Activated naive CD4-positive, alpha-beta T cell treated with anti-CD3 and anti-CD28 coated beads for 36 hours (primary cell): ENCODE results near the gene DOCK1. TPM values are rescaled to one million over a fixed set of nuclear protein-coding genes. Genes with fewer than 3 reads are reported as not detected.

Experiments used
- CTCF ChIA-PET: fragments of 350-600 bp; sonication (Branson Sonifier 250); formaldehyde crosslinking; loops from one replicate; lab custom pipeline; 2021; ENCODE audit warnings: antibody characterized with exemption; lab: Charles Lee
- DNase-seq: peaks from one replicate; pipeline ENCODE4 v3.0.0-alpha.2; 2020
- H3K27ac Mint-ChIP-seq: one replicate; pipeline ENCODE4 v1.8.0; 2021; ENCODE audit warnings: mild to moderate bottlenecking, mixed read lengths
- H3K27me3 Mint-ChIP-seq: one replicate; pipeline ENCODE4 v1.8.0; 2021; ENCODE audit warnings: low read depth, mixed read lengths
- H3K36me3 Mint-ChIP-seq: one replicate; pipeline ENCODE4 v1.8.0; 2021; ENCODE audit warnings: low read depth, mixed read lengths
- H3K4me1 Mint-ChIP-seq: one replicate; pipeline ENCODE4 v1.8.0; 2021; ENCODE audit warnings: low read depth, mixed read lengths
- H3K4me3 Mint-ChIP-seq: one replicate; pipeline ENCODE4 v1.8.0; 2021; ENCODE audit warnings: mild to moderate bottlenecking, moderate library complexity, mixed read lengths
- H3K9me3 Mint-ChIP-seq: one replicate; pipeline ENCODE4 v1.8.0; 2021; ENCODE audit warnings: mixed read lengths
- intact Hi-C: fragments of 100-400 bp; cut with micrococcal nuclease; formaldehyde crosslinking; loops from one replicate; pipeline ENCODE4 v1.15.1; 2023
- total RNA-seq, 2 experiments: library from RNA; stranded (reverse); gene quantifications; one replicate each; pipeline ENCODE4 v1.2.3, GENCODE V29; 2021

The DOCK1 gene
- total RNA-seq, 2 experiments from 2014 or later, result 0.49 to 0.72 TPM

- intact Hi-C loops, result no loop called here
These were observed 271.4 kb downstream of the DOCK1 start for GRCh38 chr10:127176649-127177048.

GRCh38 chr10:127179612-127180250 is 274.5 kb downstream of the DOCK1 start:
- Mint-ChIP-seq H3K27me3 (peaks cover 10% of the 10 kb centered on the region), H3K36me3 (no peaks in the 10 kb centered on the region), H3K4me1 (no peaks in the 10 kb centered on the region), H3K4me3 (no peak overlapping the region), H3K27ac (no peak overlapping the region), H3K9me3 (no peaks in the 10 kb centered on the region)
- CTCF ChIA-PET, result no interaction called here
- intact Hi-C loops, result no loop called here
- DNase-seq, result no peak

More at GRCh38 chr10:127176649-127177048, 271.4 kb downstream of the DOCK1 start:
- no peak overlapping the region for H3K27ac Mint-ChIP-seq
- H3K36me3 Mint-ChIP-seq, result no peaks in the 10 kb centered on the region
- H3K27me3 Mint-ChIP-seq, result peaks cover 5% of the 10 kb centered on the region
- H3K4me3 Mint-ChIP-seq, result no peak overlapping the region
- DNase-seq, result no peak
- CTCF ChIA-PET, result no interaction called here
- no peaks in the 10 kb centered on the region for H3K9me3 Mint-ChIP-seq
- no peaks in the 10 kb centered on the region for H3K4me1 Mint-ChIP-seq

- Mint-ChIP-seq H3K4me3 (no peak overlapping the region), H3K27ac (no peak overlapping the region), H3K9me3 (peaks cover 4% of the 10 kb centered on the region), H3K36me3 (no peaks in the 10 kb centered on the region), H3K27me3 (peaks cover 11% of the 10 kb centered on the region), H3K4me1 (no peaks in the 10 kb centered on the region)
- CTCF ChIA-PET, result no interaction called here
- no peak for DNase-seq
- intact Hi-C loops, result no loop called here
These were observed 276.9 kb downstream of the DOCK1 start for GRCh38 chr10:127182161-127182560.

- Mint-ChIP-seq H3K27me3 (peaks cover 11% of the 10 kb centered on the region), H3K9me3 (peaks cover 4% of the 10 kb centered on the region), H3K36me3 (no peaks in the 10 kb centered on the region), H3K4me1 (no peaks in the 10 kb centered on the region), H3K27ac (no peak overlapping the region), H3K4me3 (no peak overlapping the region)
- DNase-seq, result no peak
- intact Hi-C loops, result no loop called here
- CTCF ChIA-PET, result no interaction called here
These were observed 279.4 kb downstream of the DOCK1 start for GRCh38 chr10:127184582-127184981.

GRCh38 chr10:127186813-127187212 is 281.6 kb downstream of the DOCK1 start:
- no peaks in the 10 kb centered on the region for H3K4me1 Mint-ChIP-seq
- no peak for DNase-seq
- peaks cover 8% of the 10 kb centered on the region for H3K27me3 Mint-ChIP-seq
- H3K4me3 Mint-ChIP-seq, result no peak overlapping the region
- no peak overlapping the region for H3K27ac Mint-ChIP-seq
- H3K9me3 Mint-ChIP-seq, result peaks cover 4% of the 10 kb centered on the region
- CTCF ChIA-PET, result no interaction called here
- intact Hi-C loops, result no loop called here
- H3K36me3 Mint-ChIP-seq, result no peaks in the 10 kb centered on the region

GRCh38 chr10:127189226-127189625 is 284.0 kb downstream of the DOCK1 start:
- Mint-ChIP-seq H3K27me3 (peaks cover 27% of the 10 kb centered on the region), H3K4me3 (no peak overlapping the region), H3K4me1 (no peaks in the 10 kb centered on the region), H3K9me3 (peaks cover 4% of the 10 kb centered on the region), H3K27ac (no peak overlapping the region), H3K36me3 (no peaks in the 10 kb centered on the region)
- CTCF ChIA-PET, result no interaction called here
- no peak for DNase-seq
- intact Hi-C loops, result no loop called here

GRCh38 chr10:127190427-127190826 is 285.2 kb downstream of the DOCK1 start:
- no peaks in the 10 kb centered on the region for H3K36me3 Mint-ChIP-seq
- H3K4me1 Mint-ChIP-seq, result no peaks in the 10 kb centered on the region
- H3K4me3 Mint-ChIP-seq, result no peak overlapping the region
- H3K9me3 Mint-ChIP-seq, result peaks cover 3% of the 10 kb centered on the region
- H3K27me3 Mint-ChIP-seq, result peaks cover 29% of the 10 kb centered on the region
- DNase-seq, result no peak
- CTCF ChIA-PET, result no interaction called here
- intact Hi-C loops, result no loop called here
- H3K27ac Mint-ChIP-seq, result no peak overlapping the region

GRCh38 chr10:127193125-127193524 is 287.9 kb downstream of the DOCK1 start:
- no peak overlapping the region for H3K4me3 Mint-ChIP-seq
- H3K27ac Mint-ChIP-seq, result no peak overlapping the region
- peaks cover 2% of the 10 kb centered on the region for H3K4me1 Mint-ChIP-seq
- no peaks in the 10 kb centered on the region for H3K9me3 Mint-ChIP-seq
- CTCF ChIA-PET, result no interaction called here
- intact Hi-C loops, result no loop called here
- peaks cover 38% of the 10 kb centered on the region for H3K27me3 Mint-ChIP-seq
- no peak for DNase-seq
- no peaks in the 10 kb centered on the region for H3K36me3 Mint-ChIP-seq

- Mint-ChIP-seq H3K36me3 (no peaks in the 10 kb centered on the region), H3K27ac (no peak overlapping the region), H3K9me3 (no peaks in the 10 kb centered on the region), H3K4me3 (no peak overlapping the region), H3K27me3 (peaks cover 43% of the 10 kb centered on the region), H3K4me1 (peaks cover 2% of the 10 kb centered on the region)
- no peak for DNase-seq
- intact Hi-C loops, result no loop called here
- CTCF ChIA-PET, result no interaction called here
These were observed 288.9 kb downstream of the DOCK1 start for GRCh38 chr10:127194111-127194510.

GRCh38 chr10:127194599-127194998 is 289.4 kb downstream of the DOCK1 start:
- DNase-seq, result no peak
- Mint-ChIP-seq H3K9me3 (no peaks in the 10 kb centered on the region), H3K4me1 (peaks cover 2% of the 10 kb centered on the region), H3K36me3 (no peaks in the 10 kb centered on the region), H3K4me3 (no peak overlapping the region), H3K27ac (no peak overlapping the region), H3K27me3 (peaks cover 45% of the 10 kb centered on the region)
- CTCF ChIA-PET, result no interaction called here
- intact Hi-C loops, result no loop called here

- no peak overlapping the region for H3K27ac Mint-ChIP-seq
- CTCF ChIA-PET, result no interaction called here
- intact Hi-C loops, result no loop called here
- H3K4me1 Mint-ChIP-seq, result peaks cover 2% of the 10 kb centered on the region
- H3K9me3 Mint-ChIP-seq, result no peaks in the 10 kb centered on the region
- H3K4me3 Mint-ChIP-seq, result no peak overlapping the region
- H3K36me3 Mint-ChIP-seq, result no peaks in the 10 kb centered on the region
- no peak for DNase-seq
- peaks cover 45% of the 10 kb centered on the region for H3K27me3 Mint-ChIP-seq
These were observed 289.8 kb downstream of the DOCK1 start for GRCh38 chr10:127195041-127195506.

GRCh38 chr10:127195571-127196281 is 290.5 kb downstream of the DOCK1 start:
- DNase-seq, result no peak
- Mint-ChIP-seq H3K4me3 (no peak overlapping the region), H3K9me3 (no peaks in the 10 kb centered on the region), H3K4me1 (peaks cover 2% of the 10 kb centered on the region), H3K27ac (no peak overlapping the region), H3K27me3 (peaks cover 45% of the 10 kb centered on the region), H3K36me3 (no peaks in the 10 kb centered on the region)
- CTCF ChIA-PET, result no interaction called here
- intact Hi-C loops, result no loop called here
